Measurements from ENCODE around the gene ERP44.

DNA sequence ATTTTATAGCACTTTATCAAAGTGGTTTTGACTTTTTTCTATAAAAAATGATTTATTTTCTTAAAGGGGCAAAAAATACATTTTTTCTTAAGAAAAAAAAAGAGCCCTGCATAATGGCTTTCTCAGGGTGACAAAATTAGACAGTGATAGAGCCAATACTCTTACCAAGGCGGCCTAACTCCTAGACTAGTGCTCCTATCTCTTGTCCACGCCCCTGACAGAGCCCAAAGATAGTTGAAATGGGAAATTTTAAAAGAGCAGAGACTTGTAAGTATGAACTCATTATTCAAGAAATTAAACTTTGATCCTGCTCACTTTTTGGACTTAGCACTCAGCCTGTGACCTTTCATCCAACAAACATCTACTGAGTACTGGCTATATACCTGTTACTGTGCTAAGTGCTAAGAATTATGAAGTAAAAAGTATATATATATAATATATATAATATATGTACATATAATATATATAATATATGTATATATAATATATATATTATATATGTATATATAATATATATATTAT is 1.4 kb upstream of the ERP44 start:
- TF ChIP-seq, protein P1, sequence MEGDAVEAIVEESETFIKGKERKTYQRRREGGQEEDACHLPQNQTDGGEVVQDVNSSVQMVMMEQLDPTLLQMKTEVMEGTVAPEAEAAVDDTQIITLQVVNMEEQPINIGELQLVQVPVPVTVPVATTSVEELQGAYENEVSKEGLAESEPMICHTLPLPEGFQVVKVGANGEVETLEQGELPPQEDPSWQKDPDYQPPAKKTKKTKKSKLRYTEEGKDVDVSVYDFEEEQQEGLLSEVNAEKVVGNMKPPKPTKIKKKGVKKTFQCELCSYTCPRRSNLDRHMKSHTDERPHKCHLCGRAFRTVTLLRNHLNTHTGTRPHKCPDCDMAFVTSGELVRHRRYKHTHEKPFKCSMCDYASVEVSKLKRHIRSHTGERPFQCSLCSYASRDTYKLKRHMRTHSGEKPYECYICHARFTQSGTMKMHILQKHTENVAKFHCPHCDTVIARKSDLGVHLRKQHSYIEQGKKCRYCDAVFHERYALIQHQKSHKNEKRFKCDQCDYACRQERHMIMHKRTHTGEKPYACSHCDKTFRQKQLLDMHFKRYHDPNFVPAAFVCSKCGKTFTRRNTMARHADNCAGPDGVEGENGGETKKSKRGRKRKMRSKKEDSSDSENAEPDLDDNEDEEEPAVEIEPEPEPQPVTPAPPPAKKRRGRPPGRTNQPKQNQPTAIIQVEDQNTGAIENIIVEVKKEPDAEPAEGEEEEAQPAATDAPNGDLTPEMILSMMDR (IDR thresholded peaks at IDR 0.05; ENCODE audit: insufficient read depth, low read length): no peak
- no peak for TF ChIP-seq POLR2AphosphoS5 (IDR thresholded peaks at IDR 0.05; ENCODE audit: low read depth)
- TF ChIP-seq GABPA (IDR thresholded peaks at IDR 0.05; ENCODE audit: low read depth): no peak
- TF ChIP-seq, protein P2, sequence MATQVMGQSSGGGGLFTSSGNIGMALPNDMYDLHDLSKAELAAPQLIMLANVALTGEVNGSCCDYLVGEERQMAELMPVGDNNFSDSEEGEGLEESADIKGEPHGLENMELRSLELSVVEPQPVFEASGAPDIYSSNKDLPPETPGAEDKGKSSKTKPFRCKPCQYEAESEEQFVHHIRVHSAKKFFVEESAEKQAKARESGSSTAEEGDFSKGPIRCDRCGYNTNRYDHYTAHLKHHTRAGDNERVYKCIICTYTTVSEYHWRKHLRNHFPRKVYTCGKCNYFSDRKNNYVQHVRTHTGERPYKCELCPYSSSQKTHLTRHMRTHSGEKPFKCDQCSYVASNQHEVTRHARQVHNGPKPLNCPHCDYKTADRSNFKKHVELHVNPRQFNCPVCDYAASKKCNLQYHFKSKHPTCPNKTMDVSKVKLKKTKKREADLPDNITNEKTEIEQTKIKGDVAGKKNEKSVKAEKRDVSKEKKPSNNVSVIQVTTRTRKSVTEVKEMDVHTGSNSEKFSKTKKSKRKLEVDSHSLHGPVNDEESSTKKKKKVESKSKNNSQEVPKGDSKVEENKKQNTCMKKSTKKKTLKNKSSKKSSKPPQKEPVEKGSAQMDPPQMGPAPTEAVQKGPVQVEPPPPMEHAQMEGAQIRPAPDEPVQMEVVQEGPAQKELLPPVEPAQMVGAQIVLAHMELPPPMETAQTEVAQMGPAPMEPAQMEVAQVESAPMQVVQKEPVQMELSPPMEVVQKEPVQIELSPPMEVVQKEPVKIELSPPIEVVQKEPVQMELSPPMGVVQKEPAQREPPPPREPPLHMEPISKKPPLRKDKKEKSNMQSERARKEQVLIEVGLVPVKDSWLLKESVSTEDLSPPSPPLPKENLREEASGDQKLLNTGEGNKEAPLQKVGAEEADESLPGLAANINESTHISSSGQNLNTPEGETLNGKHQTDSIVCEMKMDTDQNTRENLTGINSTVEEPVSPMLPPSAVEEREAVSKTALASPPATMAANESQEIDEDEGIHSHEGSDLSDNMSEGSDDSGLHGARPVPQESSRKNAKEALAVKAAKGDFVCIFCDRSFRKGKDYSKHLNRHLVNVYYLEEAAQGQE (IDR thresholded peaks at IDR 0.05; ENCODE audit: insufficient replicate concordance, low read depth): no peak
